Left hindlimb (tissue), 1 donor: ENCODE results near the gene GFRA4.
"Not testable (repeated sequence)": the region's sequence is repeated elsewhere in the genome, so short reads cannot be mapped to it uniquely, and the experiment has no call there.

ENCODE experiments used
- DNase-seq: peaks from one replicate; pipeline ENCODE4 v3.0.0-alpha.2; 2018

Gene GFRA4

GRCh38 chr20:3652676-3653596 is 10.3 kb downstream of the GFRA4 start:
- no peak for DNase-seq

DNA sequence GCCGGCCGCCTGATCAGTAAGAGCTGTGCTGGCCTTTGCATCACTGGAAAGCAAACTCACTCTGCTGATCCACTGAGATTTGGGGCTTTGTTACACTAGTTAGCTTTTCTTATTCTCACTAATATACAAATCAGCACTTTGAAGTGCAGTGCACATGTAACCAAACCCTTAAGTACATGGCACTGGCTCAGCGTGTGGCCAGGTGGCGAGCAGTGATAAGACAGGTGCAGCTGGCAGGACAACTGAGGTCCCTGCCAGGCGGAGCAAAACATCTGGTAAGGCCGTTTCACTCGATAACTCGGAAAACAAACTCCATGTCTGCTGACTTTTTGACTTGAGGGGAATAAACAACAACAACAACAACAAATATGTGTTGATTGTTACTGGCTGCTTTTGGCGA is 11.0 kb downstream of the GFRA4 start:
- DNase-seq: no peak

- no peak for DNase-seq
Measured at GRCh38 chr20:3651204-3651962, 11.8 kb downstream of the GFRA4 start.

DNA sequence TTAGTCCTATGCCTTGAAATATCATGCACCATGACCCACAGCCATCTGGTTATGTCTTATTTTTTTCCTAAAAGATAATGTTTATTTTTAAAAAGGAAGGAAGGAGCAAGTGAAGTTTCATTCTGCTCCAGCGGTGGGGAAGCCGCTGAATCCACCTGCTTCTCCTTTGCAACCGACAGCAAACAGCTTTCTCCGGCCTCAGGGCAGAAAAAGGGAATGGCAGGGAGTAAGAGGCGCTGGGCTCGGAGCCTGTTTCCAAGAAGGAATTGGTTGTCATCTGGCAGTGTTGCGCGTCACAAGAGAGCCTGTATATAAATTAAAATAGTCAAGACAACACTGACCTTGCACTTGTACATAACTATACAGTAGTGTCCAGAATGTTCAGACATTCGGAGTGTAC is 14.2 kb downstream of the GFRA4 start:
- DNase-seq: no peak

DNA sequence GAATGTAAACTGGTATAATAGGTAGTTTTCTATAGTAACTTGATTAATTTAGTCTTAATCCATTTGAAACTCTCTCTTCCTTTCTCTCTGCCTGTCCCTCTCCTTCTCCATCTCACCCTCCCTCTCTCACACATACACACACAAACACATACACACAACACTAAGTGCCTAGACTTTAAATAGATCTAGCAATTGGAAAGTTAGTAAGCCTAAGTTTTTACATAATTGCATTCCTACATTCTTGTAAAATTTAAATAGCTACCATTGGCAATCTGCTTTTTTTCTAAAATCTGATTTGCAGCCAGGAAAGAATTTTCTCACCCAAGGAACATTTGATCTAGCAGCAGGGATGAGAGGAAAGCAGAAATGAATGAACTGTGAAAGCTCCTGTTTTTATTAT is 15.7 kb downstream of the GFRA4 start:
- DNase-seq: no peak

DNA sequence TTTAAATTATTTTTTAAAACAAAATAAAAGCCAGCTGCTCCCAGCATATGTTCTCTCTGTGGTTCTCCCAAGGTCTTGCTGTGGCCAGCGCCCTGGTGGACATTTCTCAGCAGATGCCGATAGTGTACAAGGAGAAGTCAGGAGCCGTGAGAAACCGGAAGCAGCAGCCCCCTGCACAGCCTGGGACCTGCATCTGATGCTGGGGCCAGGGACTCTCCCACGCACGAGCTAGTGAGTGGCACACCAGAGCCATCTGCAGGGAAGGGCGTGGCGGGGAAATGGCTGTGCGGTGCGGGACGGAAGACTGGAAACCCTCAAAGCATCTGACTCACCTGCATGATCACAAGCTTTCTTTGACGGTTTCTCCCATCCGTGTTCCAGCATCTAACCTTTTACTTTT is 16.5 kb downstream of the GFRA4 start:
- DNase-seq: no peak

GRCh38 chr20:3646067-3646440 is 17.1 kb downstream of the GFRA4 start:
- DNase-seq: no peak

GRCh38 chr20:3645309-3646066 is 17.7 kb downstream of the GFRA4 start:
- DNase-seq: no peak

DNA sequence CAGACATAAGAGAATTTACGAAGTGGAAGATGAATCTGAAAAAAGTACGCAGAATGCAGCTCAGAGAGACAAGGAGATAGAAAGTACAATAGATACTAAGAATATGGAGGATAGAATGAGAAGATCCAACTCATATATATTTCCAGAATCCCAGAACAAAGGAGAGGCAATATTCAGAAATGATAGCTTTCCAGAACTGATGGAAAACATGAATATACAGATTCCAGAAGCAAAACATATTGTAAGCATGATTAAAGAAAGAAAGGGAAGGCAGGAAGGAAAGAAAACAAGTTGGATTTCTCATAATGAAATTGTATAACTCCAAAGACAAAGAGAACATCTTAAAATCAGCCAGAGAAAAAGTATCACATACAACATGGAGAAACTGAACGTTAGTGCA is 22.9 kb downstream of the GFRA4 start:
- no peak for DNase-seq

DNA sequence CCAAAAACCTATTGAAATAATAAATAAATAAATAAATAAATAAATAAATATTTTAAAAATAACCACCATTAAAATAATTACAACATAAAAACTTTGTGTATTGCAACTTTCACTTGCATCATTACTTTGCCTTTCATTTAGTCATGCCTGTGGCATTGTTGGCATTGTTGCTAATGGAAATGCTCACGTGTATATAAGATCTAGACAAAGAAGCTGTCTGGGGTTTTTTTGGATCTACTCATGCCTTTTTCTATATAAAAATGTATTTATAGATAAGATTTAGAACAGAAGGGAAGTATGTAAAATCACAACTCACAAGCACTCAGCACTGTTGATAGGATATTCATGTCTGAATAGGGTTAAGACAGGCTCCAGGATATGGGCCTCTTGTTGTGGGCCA is 27.9 kb downstream of the GFRA4 start:
- DNase-seq: no peak

DNA sequence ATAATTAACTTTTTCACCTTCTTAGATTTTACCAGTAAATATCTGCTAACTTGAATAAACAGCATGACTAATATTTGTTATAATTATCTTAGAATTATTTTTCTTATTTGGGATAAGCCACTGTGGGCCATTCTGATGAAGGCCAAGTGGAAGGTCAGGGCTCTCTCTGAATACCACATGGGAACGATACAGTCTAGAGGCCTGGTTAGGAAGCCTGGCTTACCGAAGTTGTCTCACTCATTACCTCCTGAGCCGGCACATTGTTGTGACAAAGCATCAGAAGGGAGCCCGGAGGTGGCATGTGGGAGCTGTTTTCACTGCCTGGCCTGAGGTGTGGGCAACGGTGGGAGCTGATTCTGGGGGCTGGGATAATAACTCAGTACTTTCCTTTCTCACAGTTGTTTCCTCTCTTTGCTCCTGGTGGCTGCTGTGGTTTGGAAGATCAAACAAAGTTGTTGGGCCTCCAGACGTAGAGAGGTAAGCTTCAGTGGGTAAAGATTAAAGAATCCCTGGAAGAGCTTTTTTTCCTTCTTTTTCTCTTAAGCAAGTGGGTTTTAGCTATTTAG is 29.2 kb downstream of the GFRA4 start:
- no peak for DNase-seq

- DNase-seq: no peak
Measured at GRCh38 chr20:3632311-3633004, 30.7 kb downstream of the GFRA4 start.

GRCh38 chr20:3631534-3631933 is 31.7 kb downstream of the GFRA4 start:
- no peak for DNase-seq

GRCh38 chr20:3630429-3630828 is 32.8 kb downstream of the GFRA4 start:
- no peak for DNase-seq

DNA sequence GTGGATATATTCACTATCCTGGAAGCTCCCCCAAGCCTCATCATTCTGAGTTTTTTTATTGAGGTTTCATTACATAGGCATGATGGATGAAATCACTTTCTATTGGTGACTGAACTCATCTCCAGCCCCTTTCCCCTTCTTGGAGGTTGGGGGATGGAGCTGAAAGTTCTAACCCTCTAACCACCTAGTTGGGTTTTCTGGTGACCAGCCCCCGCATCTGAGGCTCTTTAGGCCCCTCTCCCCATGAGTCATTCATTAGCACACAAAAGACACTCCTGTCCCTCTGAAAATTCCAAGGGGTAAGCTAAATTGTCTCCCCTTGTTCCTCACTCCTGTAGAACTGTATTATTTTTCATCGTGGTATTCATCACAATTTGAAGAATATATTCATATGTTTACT is 33.3 kb downstream of the GFRA4 start:
- DNase-seq: no peak

- no peak for DNase-seq
Measured at GRCh38 chr20:3628502-3629314, 34.5 kb downstream of the GFRA4 start.

DNA sequence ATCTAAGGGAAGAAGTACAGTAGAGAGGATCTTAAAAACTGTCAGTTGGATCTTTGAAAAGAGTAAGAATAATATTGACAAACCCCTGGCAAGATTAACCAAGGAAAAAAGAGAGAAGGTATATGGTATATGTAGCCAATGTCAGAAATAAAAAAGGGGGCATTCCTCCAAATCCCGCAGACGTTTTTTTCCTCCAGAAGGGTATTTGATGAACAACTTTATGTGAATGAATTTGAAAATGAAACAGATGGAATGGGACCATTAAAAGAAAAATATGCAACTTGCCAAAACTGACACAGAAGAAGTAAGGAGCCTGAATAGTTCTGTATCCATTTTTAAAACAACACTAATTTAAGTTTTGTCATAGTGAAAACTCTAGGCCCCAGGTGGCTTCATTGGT is 35.7 kb downstream of the GFRA4 start:
- no peak for DNase-seq

DNA sequence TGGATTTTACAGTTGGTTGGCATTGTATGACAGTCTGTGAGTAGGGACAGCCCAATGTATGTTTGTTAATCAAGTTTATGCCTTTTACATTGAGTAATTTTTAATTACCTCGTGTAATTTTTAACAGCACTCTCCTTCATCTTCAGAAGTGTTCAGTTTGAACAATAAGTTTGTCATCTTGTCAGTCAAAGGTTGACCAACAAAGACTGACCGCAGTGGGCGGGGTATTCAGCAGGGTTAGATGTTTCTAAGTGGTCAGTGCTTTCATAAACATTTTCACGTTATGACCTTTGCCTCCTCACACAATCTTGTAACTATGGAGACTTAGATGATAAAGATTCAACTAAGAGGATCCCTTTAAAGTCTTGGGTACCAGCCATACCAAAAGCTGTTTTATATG is 40.8 kb downstream of the GFRA4 start:
- DNase-seq: no peak

DNA sequence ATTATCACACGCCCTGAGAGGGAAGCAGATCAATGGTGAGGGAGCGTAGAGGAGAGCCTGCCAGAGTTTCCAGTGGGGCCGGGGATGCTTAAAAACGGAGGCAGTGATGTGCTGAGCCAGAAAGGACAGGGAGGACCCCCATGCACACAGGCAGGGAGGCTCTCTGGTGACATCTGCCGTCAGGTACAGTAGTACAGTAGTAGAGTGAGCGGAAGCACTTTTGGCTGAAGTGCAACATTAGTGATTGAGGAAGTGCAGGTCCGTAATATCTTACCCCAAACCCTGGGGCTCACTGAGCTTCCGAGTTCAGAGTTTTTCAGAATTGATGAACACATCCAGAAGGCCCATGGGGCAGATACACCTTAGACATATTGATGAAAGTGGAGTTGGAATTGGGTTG is 42.1 kb downstream of the GFRA4 start:
- no peak for DNase-seq

- no peak for DNase-seq
Measured at GRCh38 chr20:3616250-3616649, 46.9 kb downstream of the GFRA4 start.

GRCh38 chr20:3615171-3615840 is 47.9 kb downstream of the GFRA4 start:
- DNase-seq: not testable (repeated sequence)
